Measurements from ENCODE around the gene ANXA10.

ANXA10 gene

DNA sequence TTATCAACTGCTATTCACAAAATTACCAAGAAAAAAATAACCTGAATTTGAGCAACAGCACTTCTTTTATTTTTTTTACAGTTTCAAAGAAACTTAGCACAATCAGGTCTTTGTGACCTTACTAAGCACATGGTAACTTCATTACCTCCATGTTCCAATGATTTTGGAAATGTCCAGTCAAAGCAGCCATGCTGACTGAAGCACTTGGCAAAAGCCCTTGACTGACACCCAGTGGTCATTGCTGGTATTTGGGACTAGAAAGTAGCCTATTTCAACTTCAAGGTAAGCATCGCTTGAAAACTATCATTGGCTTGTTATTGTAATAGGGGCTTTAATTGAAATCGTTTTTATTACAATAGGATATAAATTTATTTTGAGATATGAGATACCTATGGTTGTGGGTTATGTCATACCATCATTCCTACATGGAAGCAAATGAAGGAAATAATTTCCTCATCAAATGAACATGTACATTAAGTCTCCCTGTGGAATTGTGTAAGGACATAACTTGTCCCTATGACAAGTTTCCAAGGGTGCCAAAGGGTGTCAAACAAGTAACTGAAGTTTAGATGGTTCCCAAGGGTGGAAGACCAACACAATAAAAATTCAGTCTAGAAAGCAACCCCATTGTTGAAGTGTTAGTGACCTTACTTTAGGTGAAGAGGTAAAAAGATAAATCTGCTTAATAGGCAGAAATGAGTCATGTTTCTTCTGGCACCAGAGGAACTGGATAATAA is 15.2 kb upstream of the ANXA10 start:
- DNase-seq (ENCODE audit: low spot score) = no peak
- TF ChIP-seq, protein P1, sequence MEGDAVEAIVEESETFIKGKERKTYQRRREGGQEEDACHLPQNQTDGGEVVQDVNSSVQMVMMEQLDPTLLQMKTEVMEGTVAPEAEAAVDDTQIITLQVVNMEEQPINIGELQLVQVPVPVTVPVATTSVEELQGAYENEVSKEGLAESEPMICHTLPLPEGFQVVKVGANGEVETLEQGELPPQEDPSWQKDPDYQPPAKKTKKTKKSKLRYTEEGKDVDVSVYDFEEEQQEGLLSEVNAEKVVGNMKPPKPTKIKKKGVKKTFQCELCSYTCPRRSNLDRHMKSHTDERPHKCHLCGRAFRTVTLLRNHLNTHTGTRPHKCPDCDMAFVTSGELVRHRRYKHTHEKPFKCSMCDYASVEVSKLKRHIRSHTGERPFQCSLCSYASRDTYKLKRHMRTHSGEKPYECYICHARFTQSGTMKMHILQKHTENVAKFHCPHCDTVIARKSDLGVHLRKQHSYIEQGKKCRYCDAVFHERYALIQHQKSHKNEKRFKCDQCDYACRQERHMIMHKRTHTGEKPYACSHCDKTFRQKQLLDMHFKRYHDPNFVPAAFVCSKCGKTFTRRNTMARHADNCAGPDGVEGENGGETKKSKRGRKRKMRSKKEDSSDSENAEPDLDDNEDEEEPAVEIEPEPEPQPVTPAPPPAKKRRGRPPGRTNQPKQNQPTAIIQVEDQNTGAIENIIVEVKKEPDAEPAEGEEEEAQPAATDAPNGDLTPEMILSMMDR (IDR thresholded peaks at IDR 0.05; ENCODE audit: poor library complexity, severe bottlenecking) = peak; percentile 98
- ATAC-seq (ENCODE audit: low read depth) = peak; percentile 64
- no peak overlapping the region for H3K4me3 ChIP-seq (ENCODE audit: severe bottlenecking)
- H3K4me1 ChIP-seq (ENCODE audit: insufficient read depth, poor library complexity, severe bottlenecking) = peaks cover 5% of the 10 kb centered on the region
- no peak overlapping the region for H3K27ac ChIP-seq (ENCODE audit: poor library complexity, severe bottlenecking)
- no peaks in the 10 kb centered on the region for H3K36me3 ChIP-seq (ENCODE audit: low read depth)
- H3K9me3 ChIP-seq (ENCODE audit: severe bottlenecking) = no peaks in the 10 kb centered on the region
- H3K27me3 ChIP-seq (ENCODE audit: insufficient read depth, poor library complexity, severe bottlenecking) = no peaks in the 10 kb centered on the region

DNA sequence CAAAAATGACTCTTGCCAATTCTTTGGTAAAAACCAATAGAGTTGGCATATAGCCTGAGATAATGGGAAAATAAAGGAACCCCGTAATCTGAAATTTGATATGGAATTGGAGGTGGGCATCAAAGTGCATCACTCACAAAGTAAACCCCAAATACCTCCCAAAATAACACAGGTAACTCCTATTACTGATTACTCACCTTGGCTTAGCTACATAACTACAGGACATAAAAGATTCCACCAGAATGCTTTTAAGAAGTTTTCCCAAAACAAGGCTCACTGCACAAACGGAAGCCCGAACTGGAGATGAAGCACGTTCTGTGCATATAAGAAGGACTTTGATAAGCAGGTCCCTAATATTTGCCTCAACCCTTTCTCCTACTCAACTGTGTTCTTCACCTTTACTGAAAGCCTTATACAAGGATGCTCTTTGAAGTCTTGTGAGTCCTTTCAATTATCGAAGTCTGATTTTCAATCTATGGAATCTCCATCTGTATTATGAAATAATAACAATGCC is 14.6 kb upstream of the ANXA10 start:
- H3K9me3 ChIP-seq (ENCODE audit: severe bottlenecking) = no peaks in the 10 kb centered on the region
- H3K4me3 ChIP-seq (ENCODE audit: severe bottlenecking) = no peak overlapping the region
- DNase-seq (ENCODE audit: low spot score) (no peak), ATAC-seq (ENCODE audit: low read depth) (no peak)
- TF ChIP-seq, protein P1 (IDR thresholded peaks at IDR 0.05; ENCODE audit: poor library complexity, severe bottlenecking) = no peak
- H3K36me3 ChIP-seq (ENCODE audit: low read depth) = no peaks in the 10 kb centered on the region
- H3K27me3 ChIP-seq (ENCODE audit: insufficient read depth, poor library complexity, severe bottlenecking) = no peaks in the 10 kb centered on the region
- no peak overlapping the region for H3K27ac ChIP-seq (ENCODE audit: poor library complexity, severe bottlenecking)
- H3K4me1 ChIP-seq (ENCODE audit: insufficient read depth, poor library complexity, severe bottlenecking) = peaks cover 5% of the 10 kb centered on the region

DNA sequence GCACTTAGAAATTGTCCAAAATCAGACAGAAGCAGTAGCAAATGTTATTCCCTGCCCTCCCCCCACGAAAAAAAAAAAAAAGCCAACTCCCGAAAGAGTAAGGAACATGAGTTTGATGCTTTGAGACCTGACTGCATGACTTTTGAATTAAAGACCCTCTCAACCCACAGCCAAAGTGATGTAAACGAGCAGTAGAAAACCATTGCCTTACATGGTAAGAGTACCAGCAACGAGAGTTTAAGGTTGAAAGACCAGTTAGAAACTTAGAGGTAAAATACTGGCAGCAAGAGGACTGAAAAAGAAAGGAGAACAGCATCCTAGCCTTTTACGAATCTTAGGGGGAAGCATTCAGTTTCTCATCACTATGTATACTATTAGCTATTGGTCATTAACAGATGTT is 10.0 kb upstream of the ANXA10 start:
- ATAC-seq (ENCODE audit: low read depth) (no peak), DNase-seq (ENCODE audit: low spot score) (no peak)
- TF ChIP-seq, protein P1 (IDR thresholded peaks at IDR 0.05; ENCODE audit: poor library complexity, severe bottlenecking) = no peak
- H3K4me3 ChIP-seq (ENCODE audit: severe bottlenecking) = no peak overlapping the region
- H3K4me1 ChIP-seq (ENCODE audit: insufficient read depth, poor library complexity, severe bottlenecking) = peaks cover 3% of the 10 kb centered on the region
- H3K27me3 ChIP-seq (ENCODE audit: insufficient read depth, poor library complexity, severe bottlenecking) = no peaks in the 10 kb centered on the region
- no peak overlapping the region for H3K27ac ChIP-seq (ENCODE audit: poor library complexity, severe bottlenecking)
- H3K36me3 ChIP-seq (ENCODE audit: low read depth) = no peaks in the 10 kb centered on the region
- H3K9me3 ChIP-seq (ENCODE audit: severe bottlenecking) = peaks cover under 1% of the 10 kb centered on the region

DNA sequence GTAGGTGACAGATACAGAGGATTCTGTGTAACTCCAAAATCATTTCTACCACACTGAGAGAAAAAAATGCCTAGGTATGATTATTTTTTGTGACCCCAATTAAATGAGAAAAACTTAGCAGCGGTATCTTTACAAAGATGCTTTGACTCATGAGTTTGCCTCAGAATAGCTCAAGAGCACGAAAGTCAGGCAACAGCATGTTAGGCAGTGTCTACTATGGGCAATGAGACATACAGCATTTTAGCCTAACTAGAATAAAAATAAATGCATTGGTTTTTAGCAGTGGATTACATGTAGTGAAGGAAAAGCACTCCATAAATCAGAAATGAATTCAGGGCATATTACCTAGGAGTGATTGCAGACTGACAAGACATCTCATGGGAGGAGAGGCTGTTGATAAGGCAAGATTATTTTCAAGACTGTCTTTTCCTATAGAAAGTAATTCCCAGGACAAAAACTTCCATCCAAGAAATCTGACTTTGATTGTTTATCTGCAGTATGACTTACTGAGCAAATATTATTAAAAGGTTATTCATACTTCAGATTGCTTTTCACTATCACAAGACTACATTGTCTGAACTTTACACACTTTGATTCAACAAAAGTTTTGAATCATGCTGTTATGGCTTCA is 3.6 kb downstream of the ANXA10 start:
- DNase-seq (ENCODE audit: low spot score) = no peak
- Histone ChIP-seq H3K4me1 (ENCODE audit: insufficient read depth, poor library complexity, severe bottlenecking) (peaks cover 42% of the 10 kb centered on the region), H3K27ac (ENCODE audit: poor library complexity, severe bottlenecking) (peak overlapping the region; percentile 21)

More for the DNA sequence above, 3.6 kb downstream of the ANXA10 start:
- Histone ChIP-seq H3K36me3 (ENCODE audit: low read depth) (no peaks in the 10 kb centered on the region), H3K4me3 (ENCODE audit: severe bottlenecking) (no peak overlapping the region), H3K9me3 (ENCODE audit: severe bottlenecking) (no peaks in the 10 kb centered on the region), H3K27me3 (ENCODE audit: insufficient read depth, poor library complexity, severe bottlenecking) (no peaks in the 10 kb centered on the region)
- ATAC-seq (ENCODE audit: low read depth) = peak; percentile 48; the same call in 2 of the 3 replicates
- TF ChIP-seq, protein P1 (IDR thresholded peaks at IDR 0.05; ENCODE audit: poor library complexity, severe bottlenecking) = no peak
